ENCODE data around the gene PNN.
"Not testable (repeated sequence)": the region's sequence is repeated elsewhere in the genome, so short reads cannot be mapped to it uniquely, and the experiment has no call there.

The PNN gene

GRCh38 chr14:39174560-39175444, at the start of gene PNN:
Gene PNN (plus strand): TSS chr14:39175254. CDS start chr14:39175280, 26 bp downstream.
- peak; percentile 99 for DNase-seq

DNA sequence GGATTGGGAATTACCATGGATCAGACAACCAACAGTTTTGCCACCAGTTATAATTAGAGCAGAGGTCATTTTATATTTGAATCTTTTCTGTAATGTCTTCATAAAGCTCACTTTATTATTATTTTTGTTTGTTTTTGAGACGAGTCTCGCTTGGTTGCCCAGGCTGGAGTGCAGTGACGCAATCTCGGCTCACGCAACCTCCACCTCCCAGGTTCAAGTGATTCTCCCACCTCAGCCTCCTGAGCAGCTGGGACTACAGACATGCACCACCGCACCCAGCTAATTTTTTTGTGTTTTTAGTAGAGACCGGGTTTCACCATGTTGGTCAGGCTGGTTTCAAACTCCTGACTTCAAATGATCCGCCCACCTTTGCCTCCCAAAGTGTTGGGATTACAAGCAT, 37.2 kb upstream of the PNN start:
- not testable (repeated sequence) for DNase-seq

- no peak for DNase-seq
These were observed 36.6 kb upstream of the PNN start for GRCh38 chr14:39138440-39138839.

GRCh38 chr14:39140170-39140569, 34.9 kb upstream of the PNN start:
- no peak for DNase-seq

GRCh38 chr14:39141623-39142022, 33.4 kb upstream of the PNN start:
- not testable (repeated sequence) for DNase-seq

GRCh38 chr14:39143226-39143625, 31.8 kb upstream of the PNN start:
- DNase-seq, result not testable (repeated sequence)

GRCh38 chr14:39145266-39145966, 29.6 kb upstream of the PNN start:
- DNase-seq, result no peak

GRCh38 chr14:39154594-39155189, 20.4 kb upstream of the PNN start:
- no peak for DNase-seq

- no peak for DNase-seq
These were observed 17.6 kb upstream of the PNN start for GRCh38 chr14:39157491-39157890.

DNA sequence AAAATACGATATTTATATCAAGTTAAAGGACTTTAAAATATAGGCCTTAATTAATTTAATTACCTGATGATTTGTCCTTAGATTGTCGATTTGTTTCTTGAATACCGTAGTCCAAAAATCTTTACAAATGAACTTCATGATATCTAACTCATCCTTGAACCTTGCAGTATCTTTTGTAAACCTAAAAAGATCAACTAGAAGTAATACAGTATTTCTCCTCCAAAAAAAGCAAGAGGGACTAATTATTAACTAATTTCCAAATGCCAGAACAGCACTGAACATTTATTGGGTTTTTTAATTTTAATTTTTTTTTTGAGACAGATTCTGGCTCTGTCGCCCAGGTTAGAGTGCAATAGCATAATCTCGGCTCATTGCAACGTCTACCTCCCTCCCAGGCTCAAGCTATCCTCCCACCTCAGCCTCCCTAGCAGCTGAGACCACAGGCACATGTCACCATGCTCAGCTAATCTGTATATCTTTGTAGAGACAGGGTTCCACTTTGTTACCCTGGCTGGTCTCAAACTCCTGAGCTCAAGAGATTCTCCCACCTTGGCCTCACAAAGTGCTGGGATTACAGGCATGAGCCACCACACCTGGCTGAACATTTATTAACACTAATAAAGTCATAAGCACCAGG, 16.7 kb upstream of the PNN start:
- DNase-seq, result no peak

DNA sequence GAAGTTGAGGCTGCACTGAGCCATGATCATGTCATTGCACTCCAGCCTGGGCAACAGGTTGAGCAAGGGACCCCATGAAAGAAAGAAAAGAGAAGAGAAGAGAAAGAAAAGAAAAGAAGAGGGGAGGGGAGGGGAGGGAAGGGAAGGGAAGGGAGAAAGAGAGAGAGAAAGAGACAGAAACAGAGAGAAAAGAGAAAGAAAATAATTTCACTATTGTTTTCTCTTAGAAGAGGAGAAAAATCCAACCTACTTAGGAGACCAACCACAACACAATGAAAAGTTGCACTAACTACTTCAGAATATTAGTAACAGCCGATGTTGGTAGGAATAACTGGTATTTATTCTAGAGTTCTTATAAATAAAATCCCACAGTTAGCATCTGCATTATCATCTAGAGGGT, 14.6 kb upstream of the PNN start:
- DNase-seq, result no peak

- DNase-seq, result not testable (repeated sequence)
These were observed 7.2 kb upstream of the PNN start for GRCh38 chr14:39167797-39168320.

DNA sequence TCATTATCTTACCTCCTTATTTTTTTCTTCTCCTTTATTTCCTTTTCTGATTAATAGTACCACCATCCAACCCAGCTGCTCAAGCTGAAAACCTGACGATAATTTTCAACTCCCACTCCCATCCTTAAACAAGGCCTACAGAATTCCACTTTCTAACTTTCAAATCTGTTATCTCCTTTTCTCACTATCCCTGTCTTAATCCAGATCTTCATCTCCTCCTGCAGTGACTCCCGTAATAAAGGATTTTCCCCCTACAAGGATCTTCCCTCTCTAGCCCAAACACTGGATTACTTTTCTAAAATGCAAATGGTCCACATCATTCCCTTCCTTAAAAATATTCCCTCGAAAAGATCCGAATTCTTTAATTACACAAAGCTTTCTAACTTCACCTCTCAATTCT, 6.5 kb upstream of the PNN start:
- no peak for DNase-seq

GRCh38 chr14:39169541-39169900, 5.5 kb upstream of the PNN start:
- no peak for DNase-seq

DNA sequence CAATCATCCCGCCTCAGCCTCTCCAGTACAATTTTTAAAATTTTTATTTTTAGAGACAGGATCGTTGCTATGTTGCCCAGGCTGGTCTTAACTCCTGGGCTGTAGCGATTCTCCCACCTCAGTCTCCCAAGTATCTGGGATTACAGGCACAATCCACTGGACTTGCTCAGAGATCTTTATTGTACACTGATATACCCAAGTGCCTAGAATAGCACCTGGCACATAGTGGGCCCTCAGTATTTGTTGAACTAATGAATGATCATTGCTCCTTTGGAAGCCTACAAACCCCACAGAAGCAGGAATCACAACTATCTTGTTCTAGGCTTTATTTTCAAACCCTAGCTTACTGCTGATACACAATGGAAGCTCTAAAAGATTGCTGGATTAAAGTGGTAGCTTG, 1.9 kb upstream of the PNN start:
- no peak for DNase-seq

DNA sequence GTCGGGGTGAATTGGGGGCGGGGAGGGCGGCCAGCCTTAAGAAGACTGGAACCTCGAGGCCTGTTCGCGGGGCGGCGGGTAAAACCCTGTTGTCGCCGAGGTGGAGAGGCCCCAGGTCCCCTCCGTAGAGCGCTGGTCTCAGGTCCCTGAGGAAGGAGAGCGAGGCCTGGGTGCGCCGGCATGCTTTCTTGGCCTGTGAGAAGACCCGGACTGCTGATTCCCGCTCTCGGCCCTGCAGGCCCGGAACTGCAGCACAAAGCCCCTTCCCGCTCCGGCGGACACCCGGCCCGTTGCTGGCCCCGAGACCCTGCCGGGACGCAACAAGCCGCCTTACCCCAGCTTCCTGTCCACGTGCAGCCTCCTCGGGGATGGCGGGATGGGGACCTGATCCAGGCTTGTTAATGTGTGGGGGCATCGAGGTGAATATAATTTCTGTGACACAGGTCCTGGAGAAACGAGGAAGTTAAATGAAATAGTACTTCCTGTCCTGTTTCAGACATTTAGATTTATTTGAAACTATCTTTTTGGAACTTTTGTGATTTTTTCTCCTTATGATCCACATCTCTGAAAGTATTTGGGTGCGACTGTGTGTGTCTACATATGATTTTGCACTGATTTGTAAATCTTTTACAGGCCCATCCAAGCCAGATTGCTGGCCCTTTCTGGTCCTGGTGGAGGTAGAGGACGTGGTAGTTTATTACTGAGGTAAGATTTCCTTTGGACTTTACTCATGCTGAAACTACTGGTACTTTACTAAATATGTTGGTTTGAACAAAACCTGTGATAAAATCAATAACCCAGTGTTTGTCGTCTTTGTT, 600 bp downstream of the PNN start:
- peak; percentile 41 for DNase-seq

DNA sequence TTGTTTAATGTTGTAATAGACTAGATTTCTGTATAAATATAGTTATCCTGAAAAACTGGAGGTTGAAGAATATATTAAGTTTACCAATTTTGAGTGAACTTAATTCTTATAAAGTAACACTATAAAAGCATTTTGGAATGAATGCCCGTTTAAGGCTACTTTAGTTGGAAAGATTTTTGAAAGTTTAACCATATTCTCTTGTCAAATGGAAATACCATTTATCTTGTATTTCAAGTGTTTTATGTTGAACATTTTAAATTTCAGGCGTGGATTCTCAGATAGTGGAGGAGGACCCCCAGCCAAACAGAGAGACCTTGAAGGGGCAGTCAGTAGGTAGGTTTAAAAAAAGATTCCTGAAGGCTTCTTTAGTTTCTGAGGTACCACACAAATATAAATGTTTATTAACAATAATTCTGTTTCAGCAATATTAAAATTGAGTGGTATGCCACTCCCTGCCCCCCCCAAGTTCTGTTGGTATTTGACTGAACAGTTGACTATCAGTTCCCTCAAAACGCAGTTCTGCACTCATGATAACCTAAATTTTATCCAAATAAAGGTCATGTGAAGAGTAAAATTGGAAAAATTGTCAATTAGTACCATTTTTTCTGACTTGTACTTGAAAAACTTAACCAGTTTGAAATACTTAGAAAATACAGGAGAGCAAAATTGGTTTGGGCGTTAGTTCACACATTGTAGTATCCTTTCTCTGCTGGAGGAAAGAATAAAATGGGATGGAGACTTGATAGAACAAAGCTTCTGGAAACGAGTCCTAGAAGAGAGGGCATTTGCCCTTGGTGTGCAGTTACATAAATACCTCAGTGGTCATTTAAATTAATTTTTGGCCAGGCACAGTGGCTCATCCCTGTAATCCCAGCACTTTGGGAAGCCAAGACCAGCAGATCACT, 1.5 kb downstream of the PNN start:
- no peak for DNase-seq

GRCh38 chr14:39177168-39177545, 2.1 kb downstream of the PNN start:
- no peak for DNase-seq

DNA sequence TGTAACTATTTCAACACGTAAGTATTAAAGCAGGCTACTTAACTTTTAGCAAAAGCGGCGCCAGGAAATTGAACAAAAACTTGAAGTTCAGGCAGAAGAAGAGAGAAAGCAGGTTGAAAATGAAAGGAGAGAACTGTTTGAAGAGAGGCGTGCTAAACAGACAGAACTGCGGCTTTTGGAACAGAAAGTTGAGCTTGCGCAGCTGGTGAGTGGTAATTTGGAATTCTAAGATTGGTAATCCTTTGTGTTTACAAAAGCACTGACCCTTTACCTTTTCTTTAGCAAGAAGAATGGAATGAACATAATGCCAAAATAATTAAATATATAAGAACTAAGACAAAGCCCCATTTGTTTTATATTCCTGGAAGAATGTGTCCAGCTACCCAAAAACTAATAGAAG, 4.0 kb downstream of the PNN start:
- no peak for DNase-seq

DNA sequence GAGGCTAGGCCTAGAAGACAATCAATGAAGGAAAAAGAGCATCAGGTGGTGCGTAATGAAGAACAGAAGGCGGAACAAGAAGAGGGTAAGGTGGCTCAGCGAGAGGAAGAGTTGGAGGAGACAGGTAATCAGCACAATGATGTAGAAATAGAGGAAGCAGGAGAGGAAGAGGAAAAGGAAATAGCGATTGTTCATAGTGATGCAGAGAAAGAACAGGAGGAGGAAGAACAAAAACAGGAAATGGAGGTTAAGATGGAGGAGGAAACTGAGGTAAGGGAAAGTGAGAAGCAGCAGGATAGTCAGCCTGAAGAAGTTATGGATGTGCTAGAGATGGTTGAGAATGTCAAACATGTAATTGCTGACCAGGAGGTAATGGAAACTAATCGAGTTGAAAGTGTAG, 5.5 kb downstream of the PNN start:
- DNase-seq, result no peak

GRCh38 chr14:39181026-39181692, 6.1 kb downstream of the PNN start:
- DNase-seq, result no peak

Data from NCI-H345 (cell line).